HepG2 (cell line): Measurements from ENCODE around the gene SRSF6. TPM values are rescaled to one million over a fixed set of nuclear protein-coding genes. Genes with fewer than 3 reads are reported as not detected.

Experiments
- ELF1 ChIP-seq: sonication (generic); formaldehyde crosslinking; IDR thresholded peaks from 2 replicates; pipeline ENCODE4 v1.4.0; 2020; ENCODE audit warnings: missing genetic modification reagents
- HNF1A ChIP-seq, 2 experiments: sonication (generic) in 1 of 2; formaldehyde crosslinking in 1 of 2; IDR thresholded peaks; 2 replicates each; pipeline versions ENCODE4 v1.4.0 to v1.6.1; 2016 to 2020; ENCODE audit warnings: borderline replicate concordance in 1 of 2, low read depth in 1 of 2, mild to moderate bottlenecking in 1 of 2, missing genetic modification reagents in 1 of 2
- IRF9 ChIP-seq: sonication (generic); formaldehyde crosslinking; IDR thresholded peaks from 2 replicates; pipeline ENCODE4 v1.8.0; 2022; ENCODE audit warnings: missing genetic modification reagents, mild to moderate bottlenecking, borderline replicate concordance
- MYPOP ChIP-seq: sonication (generic); formaldehyde crosslinking; IDR thresholded peaks from 2 replicates; pipeline ENCODE4 v1.8.1; 2023; ENCODE audit warnings: mild to moderate bottlenecking, moderate library complexity, missing genetic modification reagents
- ONECUT2 ChIP-seq: sonication (generic); formaldehyde crosslinking; IDR thresholded peaks from 2 replicates; pipeline ENCODE4 v1.4.0; 2020; ENCODE audit warnings: missing genetic modification reagents
- PCBP2 ChIP-seq: fragments of 200-400 bp; formaldehyde crosslinking; optimal IDR thresholded peaks from 2 replicates; pipeline ENCODE3; 2018; ENCODE audit warnings: low read length, low read depth; ENCODE audit not compliant: poor library complexity, severe bottlenecking
- TCF12 ChIP-seq, 2 experiments: fragments of 450-650 bp in 1 of 2; sonication (generic) in 1 of 2; formaldehyde crosslinking in 1 of 2; IDR thresholded peaks; 2 replicates each; pipeline versions ENCODE4 v1.6.1 to v1.8.0; 2017 to 2022; ENCODE audit warnings: antibody characterized with exemption in 1 of 2, mild to moderate bottlenecking in 1 of 2, missing genetic modification reagents in 1 of 2, moderate library complexity in 1 of 2
- ZBTB43 ChIP-seq: sonication (generic); formaldehyde crosslinking; conservative IDR thresholded peaks from 2 replicates; pipeline ENCODE4 v1.4.0; 2020; ENCODE audit warnings: missing genetic modification reagents
- ZEB1 ChIP-seq: IDR thresholded peaks from 2 replicates; pipeline ENCODE4 v1.6.1; 2012; ENCODE audit warnings: mild to moderate bottlenecking, low read depth, inconsistent platforms; ENCODE audit not compliant: insufficient replicate concordance
- ZFP36L2 ChIP-seq: sonication (generic); formaldehyde crosslinking; IDR thresholded peaks from 2 replicates; pipeline ENCODE4 v1.4.0; 2020; ENCODE audit warnings: missing genetic modification reagents
- ZFP41 ChIP-seq: sonication (generic); formaldehyde crosslinking; IDR thresholded peaks from 2 replicates; pipeline ENCODE4 v1.4.0; 2020; ENCODE audit warnings: mild to moderate bottlenecking, missing genetic modification reagents, borderline replicate concordance
- ZNF547 ChIP-seq: sonication (generic); formaldehyde crosslinking; IDR thresholded peaks from 2 replicates; pipeline ENCODE4 v1.5.1; 2020; ENCODE audit warnings: mild to moderate bottlenecking, missing genetic modification reagents
- ZNF550 ChIP-seq: sonication (generic); formaldehyde crosslinking; IDR thresholded peaks from 2 replicates; pipeline ENCODE4 v1.4.0; 2020; ENCODE audit warnings: mild to moderate bottlenecking, missing genetic modification reagents, borderline replicate concordance
- ZNF557 ChIP-seq: sonication (generic); formaldehyde crosslinking; IDR thresholded peaks from 2 replicates; pipeline ENCODE4 v1.4.0; 2020; ENCODE audit warnings: missing genetic modification reagents
- ZNF598 ChIP-seq: sonication (generic); formaldehyde crosslinking; IDR thresholded peaks from 2 replicates; pipeline ENCODE4 v1.5.1; 2020; ENCODE audit warnings: mild to moderate bottlenecking, missing genetic modification reagents, borderline replicate concordance
- ZNF704 ChIP-seq: sonication (generic); formaldehyde crosslinking; IDR thresholded peaks from 2 replicates; pipeline ENCODE4 v1.8.1; 2023; ENCODE audit warnings: mild to moderate bottlenecking, inconsistent platforms, moderate library complexity, missing genetic modification reagents, borderline replicate concordance
- ZNF772 ChIP-seq: sonication (generic); formaldehyde crosslinking; IDR thresholded peaks from 2 replicates; pipeline ENCODE4 v1.5.0; 2020; ENCODE audit warnings: mild to moderate bottlenecking, missing genetic modification reagents
- ZSCAN22 ChIP-seq: sonication (generic); formaldehyde crosslinking; IDR thresholded peaks from 2 replicates; pipeline ENCODE4 v1.4.0; 2020; ENCODE audit warnings: mild to moderate bottlenecking, missing genetic modification reagents
- polyA plus RNA-seq, 8 experiments: library from polyadenylated mRNA; depleted of rRNA in 3 of 8; stranded (reverse) in 7 of 8; unstranded in 1 of 8; fragments of >200 nt; fragmentation: Illumina TruSeq in 4 of 8; extraction: Trizol in 4 of 8; gene quantifications; 2 replicates each; pipeline versions ENCODE4 v1.2.1 to v1.2.3, GENCODE V29; 2011 to 2016; ENCODE audit warnings: low read depth in 4 of 8, missing spikeins in 1 of 8, mixed read lengths in 1 of 8; ENCODE audit not compliant: insufficient read depth in 1 of 8
- total RNA-seq, 5 experiments: library from RNA; depleted of rRNA; stranded (reverse); fragments of >200 nt; fragmentation: Illumina TruSeq; extraction: Trizol; gene quantifications; 2 replicates each; pipeline ENCODE4 v1.2.3, GENCODE V29; 2016; ENCODE audit warnings: low read depth in 1 of 5

SRSF6 gene
- total and polyA plus RNA-seq, 2 of the 13 experiments (the other 11 are each of a cell fraction or from before 2014, with no cell fraction given) = 156 to 194 TPM

GRCh38 chr20:43507150-43508080 lies 49.7 kb downstream of the SRSF6 start, which contains the start of gene L3MBTL1 (continued):
- TF ChIP-seq ZBTB43 (CRISPR knock-in tag) (0 out of 2 replicates have a peak, but pooled peaks have one; percentile 32), ZFP36L2 (CRISPR knock-in tag) (no peak), ZEB1 (peak; percentile 42), ZNF598 (peak; percentile 91; the same call in 1 of the 2 replicates), ZNF550 (CRISPR knock-in tag) (no peak), TCF12 (IDR thresholded peaks at IDR 0.05) (no peak), TCF12 (CRISPR knock-in tag; IDR thresholded peaks at IDR 0.05) (peak; percentile 94), HNF1A (IDR thresholded peaks at IDR 0.05; ENCODE audit: low read depth) (no peak), HNF1A (CRISPR knock-in tag; IDR thresholded peaks at IDR 0.05; ENCODE audit: borderline replicate concordance) (peak; percentile 81), IRF9 (CRISPR knock-in tag) (no peak; the same call in 1 of the 2 replicates), ZNF704 (CRISPR knock-in tag) (peak; percentile 88), ELF1 (CRISPR knock-in tag) (no peak), ZNF547 (CRISPR knock-in tag) (peak; percentile 96), ZSCAN22 (CRISPR knock-in tag) (0 out of 2 replicates have a peak, but pooled peaks have one; percentile 75), PCBP2 (no peak), ZFP41 (no peak), ONECUT2 (CRISPR knock-in tag) (no peak), ZNF772 (CRISPR knock-in tag) (no peak; the same call in 1 of the 2 replicates), ZNF557 (CRISPR knock-in tag) (0 out of 2 replicates have a peak, but pooled peaks have one; percentile 54), MYPOP (peak; percentile 75)
